ENCODE results near the gene GNAT1. TPM values are rescaled to one million over a fixed set of nuclear protein-coding genes. Genes with fewer than 3 reads are reported as not detected.

The GNAT1 gene
- total RNA-seq, 1 experiment from 2014 or later, result not detected

DNA sequence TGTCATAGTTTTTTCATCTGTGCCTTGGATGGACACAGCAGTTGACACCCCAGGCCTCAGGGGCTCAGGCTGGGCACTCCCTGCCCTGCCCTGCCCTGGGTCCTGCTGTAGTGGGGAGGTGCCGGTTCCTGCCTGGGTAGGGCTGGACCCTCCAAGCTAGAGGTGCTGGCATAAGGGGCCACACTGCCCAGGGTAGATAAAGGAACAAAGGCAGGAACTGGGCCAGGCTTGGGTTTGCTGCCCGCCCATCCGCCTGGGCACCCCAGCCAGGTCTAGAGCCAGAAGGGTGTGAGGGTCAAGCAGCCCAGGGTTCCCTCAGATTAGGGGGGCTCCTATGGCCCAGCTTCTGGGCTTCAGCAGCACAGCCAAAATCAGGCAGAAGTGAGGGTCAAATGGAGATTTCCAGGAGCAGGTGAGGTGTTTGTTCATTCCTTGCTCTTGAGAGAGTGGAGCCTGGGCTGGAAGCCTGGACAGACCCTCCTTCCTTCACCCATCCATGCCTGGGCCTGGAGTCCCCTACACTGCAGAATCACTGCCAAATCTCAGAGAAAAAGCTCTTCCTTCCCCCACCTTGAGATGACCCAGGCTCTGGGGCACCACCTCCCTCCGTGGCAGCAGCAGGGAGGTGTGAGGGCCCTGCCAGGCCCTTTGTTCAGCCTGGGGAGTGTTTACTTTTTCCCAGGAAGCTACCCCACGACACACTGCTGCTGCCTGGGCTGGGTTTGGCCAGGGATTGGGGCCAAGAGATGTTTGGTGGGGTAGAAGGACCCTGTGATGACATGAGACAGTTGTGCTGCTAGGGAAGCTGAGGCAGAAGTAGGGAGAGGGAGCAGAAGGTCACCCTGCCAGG lies 29.2 kb upstream of the GNAT1 start:
- no peak for DNase-seq (ENCODE audit: low read depth)

DNA sequence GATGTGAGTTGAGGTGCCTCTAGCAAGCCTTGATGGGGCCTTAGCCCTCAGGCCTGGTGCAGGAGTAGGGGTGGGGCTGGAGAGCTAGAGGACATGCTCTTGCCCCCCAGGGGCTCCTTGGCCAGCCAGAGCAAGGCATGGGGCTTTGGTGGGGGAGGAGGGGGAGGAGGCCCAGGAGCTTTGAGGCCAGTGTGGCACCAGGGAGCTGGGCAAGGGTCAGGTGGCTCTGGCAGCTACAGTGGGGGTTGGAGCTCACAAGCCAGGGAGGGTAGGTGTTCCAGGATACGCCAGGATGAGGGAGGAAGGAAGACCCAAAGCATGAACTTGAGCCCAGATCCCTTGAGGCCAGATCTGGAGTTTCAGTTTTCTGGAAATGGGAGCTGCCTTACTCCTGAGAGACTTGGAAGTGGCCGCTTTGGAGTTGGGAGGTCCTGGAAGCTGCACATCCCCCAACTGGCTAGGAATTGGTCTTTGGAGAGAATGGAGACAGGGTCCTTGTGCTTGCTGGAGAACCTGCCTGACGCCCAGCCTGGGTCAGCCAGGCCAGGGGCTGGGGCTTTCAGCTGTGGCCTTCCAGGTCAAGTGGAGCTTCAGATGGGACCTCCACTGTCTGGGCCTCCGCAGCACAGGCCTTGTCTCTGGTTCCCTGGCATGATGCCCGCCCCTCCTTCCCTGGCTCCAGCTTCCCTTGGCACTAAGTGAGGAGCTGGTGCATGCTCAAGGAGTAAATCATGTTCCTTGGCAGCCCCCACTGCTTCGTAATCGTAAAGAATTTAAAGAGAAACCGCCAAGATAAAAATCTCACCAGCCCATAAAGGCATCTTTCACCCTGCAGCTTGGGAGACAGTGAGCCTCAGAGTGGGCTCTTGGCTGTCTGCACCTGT lies 27.6 kb upstream of the GNAT1 start:
- peak; percentile 64 for DNase-seq (ENCODE audit: low read depth)

DNA sequence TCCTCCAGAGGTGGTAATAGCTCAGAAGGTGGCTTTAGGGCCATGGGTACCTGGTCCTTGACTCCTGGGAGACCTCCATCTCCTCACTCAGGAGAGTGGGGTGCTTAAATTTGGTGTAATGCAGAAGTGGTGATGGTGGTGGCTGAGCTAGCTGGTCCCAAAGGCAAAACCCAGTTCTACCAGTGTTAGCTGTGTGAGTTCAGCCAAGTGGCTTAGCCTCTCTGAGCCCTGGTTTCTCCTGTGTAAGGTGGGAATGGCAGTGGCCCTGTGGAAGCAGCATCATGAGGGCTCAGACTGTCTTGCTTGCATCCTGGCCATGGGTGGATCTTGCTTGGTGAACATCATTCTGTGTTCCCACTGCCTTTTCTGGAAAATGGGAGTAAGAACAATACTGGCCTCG lies 26.9 kb upstream of the GNAT1 start:
- DNase-seq (ENCODE audit: low read depth), result no peak

DNA sequence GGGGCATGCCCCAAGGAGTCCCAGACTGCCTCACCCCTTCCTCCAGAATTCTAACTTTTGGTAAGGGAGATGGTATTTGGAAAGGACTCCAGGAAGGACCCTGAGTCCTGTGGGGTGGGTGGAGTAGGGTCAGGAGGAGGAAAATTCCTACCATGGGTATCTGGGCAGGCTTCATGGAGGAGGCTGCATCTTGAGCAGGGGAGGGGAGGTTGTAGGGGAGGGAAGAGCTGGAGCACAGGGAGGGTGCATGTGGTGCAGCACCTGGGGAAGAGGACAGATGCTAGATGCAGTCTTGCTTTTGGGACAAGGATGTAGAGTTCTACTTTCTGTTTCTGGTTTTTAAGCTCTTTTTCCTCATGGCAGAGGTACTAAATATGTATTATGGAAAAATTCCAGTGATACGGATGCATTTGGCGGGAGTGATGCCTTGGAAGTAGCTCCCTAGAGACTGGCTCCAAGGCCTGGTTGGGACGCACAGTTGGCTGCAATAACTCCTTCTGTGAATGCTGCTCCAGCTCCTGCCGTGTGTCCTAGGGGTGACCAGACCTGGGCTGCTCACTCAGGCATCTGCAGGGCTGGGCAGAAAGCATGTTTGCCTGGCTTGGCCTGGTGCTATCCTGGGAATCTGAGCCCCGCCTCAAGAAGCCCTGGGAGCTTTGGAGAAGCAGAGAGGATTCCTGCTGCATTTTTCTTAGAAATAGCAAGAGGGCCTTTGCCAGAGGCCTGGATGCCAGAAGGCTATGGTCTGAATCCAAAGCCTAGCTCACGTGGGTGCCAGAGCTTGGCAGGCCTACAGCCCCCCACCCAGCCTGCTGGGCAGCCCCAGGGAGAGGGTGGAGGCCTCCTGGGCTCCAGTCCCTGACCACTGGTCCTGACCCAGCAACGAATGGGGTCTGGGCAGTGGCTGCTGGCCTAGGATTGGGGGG lies 26.2 kb upstream of the GNAT1 start:
- no peak for DNase-seq (ENCODE audit: low read depth)

DNA sequence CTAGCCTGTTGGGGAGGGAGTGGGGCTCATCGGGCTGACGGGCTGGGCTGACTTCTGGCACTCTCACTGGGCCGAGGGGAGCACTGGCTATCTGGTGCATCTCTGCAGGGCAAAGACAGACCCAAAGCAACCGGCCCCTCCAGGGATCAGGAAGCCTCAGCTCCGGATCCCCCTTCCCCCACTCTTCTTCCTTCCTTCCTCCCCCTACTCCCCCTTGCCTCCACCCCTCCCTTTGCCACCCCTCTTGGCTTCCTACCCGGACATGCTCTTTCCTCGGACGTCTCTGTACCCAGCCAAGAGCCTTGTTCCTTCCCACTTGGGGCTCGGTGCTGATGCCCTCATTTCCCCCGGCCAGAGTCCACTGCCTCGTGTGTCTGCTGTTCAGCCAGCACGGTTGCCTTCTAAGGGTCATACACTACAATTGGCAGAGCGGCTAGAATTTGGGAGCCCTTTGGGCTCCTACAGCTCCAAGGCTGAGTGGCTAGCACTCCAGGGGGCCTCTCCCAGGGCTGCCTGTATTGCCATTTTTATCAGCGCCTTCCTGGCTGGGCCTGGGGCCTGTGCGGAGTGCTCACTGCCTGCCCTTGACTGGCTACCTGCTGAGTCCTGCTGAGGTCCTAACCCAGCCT lies 25.4 kb upstream of the GNAT1 start:
- DNase-seq (ENCODE audit: low read depth), result no peak

DNA sequence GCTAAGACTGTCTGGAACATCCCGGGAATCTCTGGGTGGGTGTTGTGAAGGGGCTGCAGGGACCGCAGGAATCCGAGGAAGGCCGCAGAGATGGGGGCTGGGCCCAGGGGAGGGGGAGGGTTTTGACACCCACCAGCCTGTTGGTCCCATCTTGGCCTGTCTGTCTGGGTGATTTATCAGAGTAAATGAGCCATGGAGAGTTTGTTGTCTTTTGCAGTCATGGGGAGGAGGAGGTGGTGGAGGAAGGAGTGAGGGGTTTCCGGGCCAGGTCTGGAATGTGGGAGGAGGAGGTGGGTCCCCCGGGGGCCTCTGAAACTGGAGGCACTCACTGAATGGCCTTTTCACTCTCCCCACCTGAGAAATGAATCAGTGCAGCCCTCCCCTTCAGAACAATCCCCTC lies 24.8 kb upstream of the GNAT1 start:
- DNase-seq (ENCODE audit: low read depth), result no peak

DNA sequence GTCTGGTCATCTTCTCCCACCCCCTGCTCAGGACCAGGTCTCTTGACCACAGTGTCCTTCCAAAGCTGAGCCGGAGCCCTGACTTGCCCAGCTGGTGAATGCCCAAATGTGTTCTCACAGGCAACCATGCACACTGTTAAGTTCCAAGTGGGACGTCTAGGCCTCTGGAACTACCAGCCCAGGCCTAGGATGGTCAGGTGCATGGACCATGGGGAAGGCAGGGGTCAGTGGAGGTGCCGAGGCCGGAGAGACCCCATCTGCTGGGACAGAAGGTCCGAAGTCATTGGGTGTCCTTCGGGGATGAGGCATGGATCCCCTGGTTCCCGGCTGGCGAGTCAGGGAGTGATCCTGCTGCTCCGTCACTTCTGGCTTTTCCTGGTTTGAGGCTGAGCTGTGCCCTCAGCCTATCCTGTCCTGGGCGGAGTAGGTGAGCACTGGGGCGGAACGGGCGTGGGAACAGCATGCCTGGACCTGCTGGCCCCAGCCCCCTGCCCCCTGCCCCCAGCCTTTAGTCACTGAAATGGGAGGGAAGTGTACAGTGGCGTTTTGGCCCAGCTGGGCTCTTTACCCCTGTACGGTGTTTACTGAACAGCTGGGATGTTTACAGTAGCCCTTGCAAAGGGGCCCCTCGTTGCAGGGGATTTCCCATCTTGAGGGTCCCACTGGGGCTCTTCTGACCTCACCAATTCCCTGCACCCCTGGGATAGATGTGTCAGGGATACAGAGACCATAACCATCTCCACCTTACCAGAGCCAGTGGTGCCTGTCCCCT lies 24.2 kb upstream of the GNAT1 start:
- no peak for DNase-seq (ENCODE audit: low read depth)

DNA sequence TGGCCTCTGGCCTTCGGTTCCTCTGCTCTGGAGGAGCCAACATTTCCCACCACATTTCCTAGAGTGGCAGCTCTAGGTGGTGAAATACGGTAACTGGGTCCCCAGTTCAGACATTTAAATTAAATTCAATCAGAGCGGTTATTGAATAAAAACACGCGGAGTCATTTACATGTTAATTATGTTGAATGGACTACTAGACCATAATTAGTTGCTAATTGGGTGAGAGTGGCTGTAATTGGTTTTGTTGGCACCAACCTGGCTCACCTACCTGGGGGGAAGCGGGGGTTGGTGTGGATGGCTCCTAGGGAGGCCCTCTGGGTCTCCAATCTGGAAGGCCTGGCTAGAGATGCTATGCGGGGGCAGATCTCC lies 23.6 kb upstream of the GNAT1 start:
- DNase-seq (ENCODE audit: low read depth), result no peak

DNA sequence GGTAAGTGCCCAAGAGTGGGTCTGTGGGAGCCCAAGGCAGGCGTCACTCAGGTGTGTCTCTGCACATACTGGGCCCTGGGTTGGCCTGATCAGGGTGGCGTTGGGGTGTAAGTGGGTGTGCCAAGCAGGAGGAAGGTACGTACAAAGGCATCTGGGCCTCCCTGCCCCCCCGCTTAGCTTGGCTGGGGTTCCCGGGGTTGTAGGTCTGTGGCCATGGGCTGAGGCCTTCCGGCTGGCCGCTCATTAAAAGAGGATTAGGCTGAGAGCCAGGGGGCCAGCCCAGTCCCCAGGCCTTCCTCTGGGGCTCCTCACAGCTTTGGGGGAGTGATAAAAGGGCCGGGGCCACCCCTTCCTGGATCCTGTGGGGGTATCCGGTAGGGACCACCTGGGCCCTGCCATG lies 23.0 kb upstream of the GNAT1 start:
- no peak for DNase-seq (ENCODE audit: low read depth)

DNA sequence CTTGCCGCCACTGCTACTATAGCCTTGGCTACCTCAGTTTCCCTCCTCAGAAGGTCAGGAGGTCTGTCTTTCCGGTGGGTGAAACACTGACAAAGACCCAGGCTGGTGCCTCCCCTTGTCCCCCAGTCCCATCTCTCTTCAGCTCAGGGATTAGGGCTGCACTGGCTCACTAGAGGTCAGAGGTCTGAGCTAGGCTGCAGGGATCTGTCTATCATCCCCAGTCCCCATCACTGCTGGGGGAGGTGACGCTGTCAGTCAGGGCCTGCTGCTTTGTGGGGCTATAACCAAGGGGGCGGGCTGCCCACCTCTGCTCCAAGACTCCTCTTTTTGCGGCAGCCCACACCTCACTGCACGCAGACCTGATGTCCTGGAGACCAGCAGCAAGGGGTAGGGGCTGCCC lies 22.6 kb upstream of the GNAT1 start:
- no peak for DNase-seq (ENCODE audit: low read depth)

DNA sequence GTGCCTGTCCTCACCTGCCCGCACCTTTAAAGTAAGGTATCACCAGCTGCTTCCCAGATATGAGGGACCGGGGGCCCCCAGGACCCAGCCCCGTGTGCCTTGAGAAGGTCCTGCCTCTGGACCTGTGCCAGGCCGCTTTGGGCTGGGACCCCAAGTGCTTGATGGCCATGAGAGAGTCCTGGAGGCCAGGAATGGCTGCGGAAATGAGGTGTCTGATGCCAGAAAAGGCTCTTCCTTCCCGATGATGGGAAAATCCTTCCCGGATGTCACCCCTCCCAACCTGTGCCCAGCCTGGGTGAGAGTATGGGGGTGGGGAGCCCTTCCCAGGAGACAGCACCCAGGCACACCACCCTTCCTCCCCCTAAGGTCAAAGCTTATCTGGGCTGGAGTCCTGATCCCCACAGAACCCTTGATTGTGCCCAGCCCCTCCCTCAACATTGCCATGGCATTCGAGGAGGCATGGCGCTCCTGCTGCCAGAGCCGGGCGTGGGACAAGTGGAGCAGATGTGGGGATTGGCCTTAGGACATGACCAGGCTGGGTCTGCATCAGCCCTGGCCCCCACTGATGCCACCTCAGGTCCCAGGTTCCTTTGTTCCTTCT lies 22.1 kb upstream of the GNAT1 start:
- DNase-seq (ENCODE audit: low read depth), result no peak

DNA sequence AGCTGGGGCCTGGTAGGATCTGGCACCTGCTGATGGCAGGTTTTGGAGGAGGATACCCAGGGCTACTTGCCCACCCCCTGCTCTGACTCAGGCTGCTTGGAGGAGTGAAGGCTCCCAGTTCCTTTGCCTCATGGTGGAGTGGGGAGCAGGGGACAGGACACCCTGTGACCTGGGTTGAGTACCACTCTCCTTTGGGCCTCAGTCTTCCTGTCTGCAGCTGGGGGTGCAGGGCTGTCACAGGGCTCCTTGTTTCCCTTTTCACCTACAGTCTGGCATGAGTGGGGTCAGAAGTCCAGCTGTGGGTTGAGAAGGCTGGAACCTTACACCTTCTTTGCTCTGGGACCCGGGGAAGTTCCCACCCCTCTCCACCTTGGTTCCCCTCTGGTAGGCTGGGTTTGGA lies 21.6 kb upstream of the GNAT1 start:
- no peak for DNase-seq (ENCODE audit: low read depth)

DNA sequence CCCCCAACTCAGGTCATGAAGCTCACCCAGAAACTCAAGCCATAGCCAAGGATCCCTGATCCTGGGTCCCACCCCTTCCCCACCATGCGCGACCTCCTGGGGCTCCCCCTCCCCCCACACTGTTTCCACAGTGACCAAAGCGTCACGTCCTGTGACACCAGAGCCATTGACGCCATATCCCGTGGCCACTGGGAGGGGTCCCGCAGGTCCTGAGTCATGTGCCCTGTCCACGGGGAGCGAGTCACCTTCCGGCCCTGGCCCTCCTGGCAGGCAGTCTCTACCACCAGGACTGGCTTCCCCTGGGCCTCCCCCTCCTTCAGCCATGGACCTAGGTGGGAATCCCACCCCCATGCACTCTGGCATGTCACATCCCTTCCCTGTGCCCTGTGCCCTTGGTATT lies 20.7 kb upstream of the GNAT1 start:
- peak; percentile 51 for DNase-seq (ENCODE audit: low read depth)

DNA sequence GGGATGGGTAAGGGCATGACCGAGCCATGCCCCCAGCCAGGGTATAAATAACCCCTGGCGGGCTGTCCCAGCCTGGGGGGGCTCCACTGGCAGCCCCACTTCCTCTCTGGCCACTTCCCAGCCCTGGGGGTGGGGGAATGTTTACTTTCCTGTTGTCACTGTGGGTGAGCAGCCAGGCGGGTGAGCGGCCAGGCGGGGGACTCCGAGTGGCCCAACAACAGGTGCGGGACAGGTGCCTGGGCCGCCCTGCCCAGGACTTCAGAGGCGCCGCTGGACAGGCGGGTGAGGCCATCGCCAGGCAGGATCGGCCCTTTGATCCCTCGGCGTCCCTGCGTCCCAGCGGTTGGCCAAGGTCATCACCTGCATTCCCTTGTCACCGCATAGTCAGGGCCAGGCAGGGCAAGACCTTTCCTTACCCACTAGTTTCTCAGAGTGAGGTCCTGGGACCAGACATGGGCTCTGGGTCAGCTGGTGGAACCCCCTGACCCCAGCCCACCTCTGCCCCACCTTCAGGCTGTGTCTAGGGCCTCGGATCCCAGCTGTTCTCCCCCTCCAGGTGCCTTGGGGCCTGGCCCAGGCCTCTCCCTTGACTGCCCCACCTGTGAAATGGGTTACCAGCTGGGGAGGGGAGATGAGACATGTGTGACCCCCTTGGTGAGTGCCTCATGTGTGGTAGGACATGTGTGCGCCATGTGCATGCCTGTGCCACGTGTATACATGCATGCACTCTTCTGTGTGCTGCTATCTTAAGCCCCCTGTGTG lies 19.7 kb upstream of the GNAT1 start:
- DNase-seq (ENCODE audit: low read depth), result no peak

DNA sequence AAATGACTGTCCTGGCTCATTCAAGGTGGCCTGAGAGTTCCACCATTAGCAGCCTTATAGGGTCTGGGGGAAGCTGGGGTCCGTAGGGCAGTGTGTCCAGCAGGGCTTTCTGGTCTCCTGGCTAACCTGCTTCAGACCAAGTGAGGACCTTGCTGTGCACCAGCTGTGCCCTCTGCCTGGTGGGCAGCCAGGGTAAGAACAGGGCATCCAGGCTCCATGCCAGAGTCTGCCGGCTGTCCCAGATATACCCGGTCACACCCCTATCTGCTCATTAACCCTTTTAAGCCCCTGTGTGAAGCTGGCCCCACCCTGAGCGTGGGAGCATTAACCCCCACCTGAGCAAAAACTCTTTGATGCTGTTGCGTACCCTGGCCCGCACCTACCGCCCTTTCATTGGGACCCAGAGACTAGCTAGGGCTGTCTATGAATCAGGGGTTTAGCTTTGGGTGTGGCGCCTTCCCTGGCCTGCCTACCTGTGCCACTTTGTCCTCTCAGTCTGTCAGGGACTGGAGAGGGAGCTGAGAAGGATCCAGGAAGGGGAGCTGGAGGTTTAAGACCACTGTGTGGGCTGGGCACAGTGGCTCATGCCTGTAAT lies 18.7 kb upstream of the GNAT1 start:
- no peak for DNase-seq (ENCODE audit: low read depth)

DNA sequence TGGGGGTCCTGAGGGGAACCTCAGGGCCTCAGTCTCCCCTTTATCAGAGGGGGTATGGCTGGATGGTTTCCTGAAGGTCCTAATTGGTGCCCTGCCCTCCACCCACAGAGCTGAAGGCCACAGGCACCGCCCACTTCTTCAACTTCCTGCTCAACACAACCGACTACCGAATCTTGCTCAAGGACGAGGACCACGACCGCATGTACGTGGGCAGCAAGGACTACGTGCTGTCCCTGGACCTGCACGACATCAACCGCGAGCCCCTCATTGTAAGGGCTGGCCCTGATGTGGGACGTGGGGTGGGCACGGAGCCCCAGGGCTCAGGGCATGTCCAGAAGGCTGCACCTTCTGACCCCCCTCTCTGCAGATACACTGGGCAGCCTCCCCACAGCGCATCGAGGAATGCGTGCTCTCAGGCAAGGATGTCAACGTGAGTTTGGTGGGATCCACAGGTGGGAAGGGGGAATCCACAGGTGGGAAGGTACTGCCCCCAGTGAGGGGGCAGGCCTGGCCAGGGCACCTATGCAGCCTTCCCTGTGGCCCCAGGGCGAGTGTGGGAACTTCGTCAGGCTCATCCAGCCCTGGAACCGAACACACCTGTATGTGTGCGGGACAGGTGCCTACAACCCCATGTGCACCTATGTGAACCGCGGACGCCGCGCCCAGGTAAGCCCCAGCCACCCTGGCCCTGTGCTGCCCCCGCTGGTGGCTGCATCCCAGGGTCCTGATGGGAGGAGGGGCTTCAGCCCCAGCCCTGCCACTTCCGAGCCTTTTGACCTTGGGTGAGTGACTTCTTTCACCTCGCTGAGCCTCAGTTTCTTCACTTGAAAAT lies 17.5 kb upstream of the GNAT1 start:
- DNase-seq (ENCODE audit: low read depth), result no peak

DNA sequence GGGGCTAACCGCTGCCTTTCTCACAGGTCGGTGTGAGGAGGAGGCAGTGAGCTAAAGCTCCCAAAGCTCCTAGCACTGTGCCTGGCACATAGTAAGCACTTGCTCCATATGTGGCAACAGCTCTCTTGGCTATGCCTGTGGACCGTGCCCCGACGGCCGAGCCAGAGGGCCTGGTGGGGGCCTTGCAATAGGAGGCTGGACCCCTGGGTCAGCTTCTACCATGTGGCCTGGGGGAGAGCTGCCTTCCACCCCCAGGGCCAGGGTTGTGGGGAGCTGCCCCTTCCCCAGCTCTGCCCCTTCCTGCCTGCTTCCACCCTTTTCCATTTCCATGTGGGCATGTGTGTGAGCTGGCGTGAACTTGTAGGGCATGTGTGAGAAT lies 16.9 kb upstream of the GNAT1 start:
- DNase-seq (ENCODE audit: low read depth), result no peak

DNA sequence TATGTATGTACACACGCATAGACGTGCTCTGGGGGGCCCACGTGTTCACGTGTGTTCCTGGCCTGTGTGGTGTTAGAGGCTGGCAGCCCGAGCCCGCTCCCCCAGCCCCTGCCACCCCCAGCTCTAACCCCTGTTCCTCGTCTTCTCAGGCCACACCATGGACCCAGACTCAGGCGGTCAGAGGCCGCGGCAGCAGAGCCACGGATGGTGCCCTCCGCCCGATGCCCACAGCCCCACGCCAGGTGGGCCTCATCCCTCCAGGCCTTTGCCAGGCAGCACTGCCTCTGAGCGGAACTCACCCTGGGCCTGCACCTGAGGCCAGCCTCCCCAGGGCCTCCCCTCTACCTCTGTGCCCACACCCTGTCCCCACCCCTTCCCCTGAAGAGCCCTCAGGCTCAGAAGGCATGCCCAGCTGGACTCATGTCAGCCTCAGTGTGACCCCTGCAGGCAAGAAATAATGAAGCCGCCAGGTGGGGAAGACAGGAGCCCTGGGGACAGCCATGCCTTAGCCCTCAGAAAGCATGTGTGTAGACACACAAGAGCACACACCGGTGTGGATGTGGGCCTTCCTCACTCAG lies 16.4 kb upstream of the GNAT1 start:
- no peak for DNase-seq (ENCODE audit: low read depth)
